GM21723 (cell line): ENCODE measurements around the gene CYTH4.
"Not testable (repeated sequence)": the region's sequence is repeated elsewhere in the genome, so short reads cannot be mapped to it uniquely, and the experiment has no call there.

Experiments used
- ATAC-seq: cut with Tn5 transposase; IDR thresholded peaks from one replicate; pipeline ENCODE4 v1.9.1; 2021; ENCODE audit warnings: mild to moderate bottlenecking, moderate library complexity; ENCODE audit not compliant: unreplicated experiment

Gene CYTH4

GRCh38 chr22:37248251-37248650 lies 34.1 kb upstream of the CYTH4 start:
- ATAC-seq: no peak

GRCh38 chr22:37249986-37250385 lies 32.3 kb upstream of the CYTH4 start:
- ATAC-seq: no peak

- not testable (repeated sequence) for ATAC-seq
These were observed 30.5 kb upstream of the CYTH4 start for GRCh38 chr22:37251836-37252235.

DNA sequence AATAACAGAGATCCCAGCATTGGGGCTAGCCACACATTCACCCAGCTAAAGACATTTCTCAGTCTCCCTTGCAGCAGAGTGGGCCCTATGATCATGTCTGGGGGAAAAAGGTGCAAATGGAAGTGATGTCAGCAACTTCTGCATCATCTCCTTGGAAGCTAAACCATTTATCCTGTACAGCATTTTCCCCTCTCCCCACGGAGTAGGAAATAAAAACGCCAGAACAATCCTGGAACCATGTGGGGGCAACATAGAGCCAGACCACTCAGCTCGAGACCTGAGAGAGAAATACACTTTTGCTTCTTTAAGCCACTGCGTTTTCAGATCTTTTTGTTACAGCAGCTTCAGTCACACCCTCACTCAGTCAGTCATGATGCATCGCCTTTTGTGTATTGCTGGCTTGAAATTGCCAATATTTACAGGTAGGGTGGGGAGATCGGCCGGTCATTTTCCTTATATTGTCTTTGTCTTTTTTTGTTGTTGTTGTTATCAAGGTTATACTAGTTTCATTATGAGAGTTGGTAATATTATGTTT lies 29.1 kb upstream of the CYTH4 start:
- no peak for ATAC-seq

DNA sequence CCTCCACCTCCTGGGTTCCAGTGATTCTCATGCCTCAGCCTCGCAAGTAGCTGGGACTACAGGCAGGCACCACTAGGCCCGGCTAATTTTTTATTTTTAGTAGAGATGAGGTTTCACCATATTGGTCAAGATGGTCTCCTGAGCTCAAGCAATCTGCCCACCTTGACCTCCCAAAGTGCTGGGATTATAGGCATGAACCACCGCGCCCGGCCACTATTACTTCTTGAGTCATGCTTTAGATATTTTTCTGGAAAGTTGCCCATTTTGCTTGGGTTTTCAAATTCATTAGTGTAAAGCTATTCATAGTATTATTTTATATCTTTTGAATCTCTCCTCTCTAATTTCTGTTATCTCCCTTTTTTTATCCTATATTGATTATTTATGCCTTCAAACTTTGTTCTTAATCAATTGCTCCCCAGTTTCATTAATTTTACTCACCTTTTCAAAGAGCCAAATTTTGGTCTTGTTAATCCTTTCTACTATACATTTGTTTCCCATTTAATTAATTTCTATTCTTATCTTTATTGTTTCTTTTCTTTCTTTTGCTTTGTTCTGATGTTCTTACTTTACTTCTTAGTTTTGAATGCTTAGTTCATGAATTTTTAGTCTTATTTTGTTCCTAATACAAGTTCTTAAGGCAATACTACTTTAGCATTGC lies 28.0 kb upstream of the CYTH4 start:
- ATAC-seq: no peak

GRCh38 chr22:37254867-37255233 lies 27.5 kb upstream of the CYTH4 start:
- no peak for ATAC-seq

GRCh38 chr22:37255558-37256006 lies 26.7 kb upstream of the CYTH4 start:
- ATAC-seq: no peak

DNA sequence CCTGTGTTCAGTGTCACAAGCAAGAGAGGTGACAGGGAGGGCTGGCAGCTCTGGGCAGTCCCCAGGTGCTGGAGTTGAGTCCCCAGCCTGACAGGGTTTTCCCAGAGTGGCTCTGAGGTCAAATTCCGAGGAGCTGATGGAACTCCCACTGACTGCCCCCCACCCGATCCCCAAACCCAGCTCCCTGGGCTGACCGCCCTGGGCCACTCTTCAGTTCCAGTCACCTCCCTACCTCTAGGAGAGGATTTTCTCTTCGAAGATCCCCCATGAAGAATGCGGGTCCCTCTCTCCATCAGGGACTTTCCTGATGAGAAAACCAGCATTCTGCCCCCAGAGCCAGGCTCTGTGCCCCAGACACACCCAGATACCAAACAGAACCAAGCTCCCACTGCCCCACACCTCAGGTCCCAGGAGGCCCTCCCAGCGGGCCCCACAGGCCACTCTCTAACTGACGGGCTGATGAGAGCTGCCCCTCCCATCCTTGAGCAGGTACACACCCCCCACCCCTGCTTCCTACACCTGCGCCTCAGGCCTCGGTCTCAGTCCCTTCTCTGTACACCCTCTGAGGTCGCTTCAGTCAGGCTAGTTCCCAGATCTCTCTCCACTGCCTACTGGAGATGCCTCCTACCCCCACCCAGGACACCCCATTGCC lies 26.1 kb upstream of the CYTH4 start:
- ATAC-seq: no peak

DNA sequence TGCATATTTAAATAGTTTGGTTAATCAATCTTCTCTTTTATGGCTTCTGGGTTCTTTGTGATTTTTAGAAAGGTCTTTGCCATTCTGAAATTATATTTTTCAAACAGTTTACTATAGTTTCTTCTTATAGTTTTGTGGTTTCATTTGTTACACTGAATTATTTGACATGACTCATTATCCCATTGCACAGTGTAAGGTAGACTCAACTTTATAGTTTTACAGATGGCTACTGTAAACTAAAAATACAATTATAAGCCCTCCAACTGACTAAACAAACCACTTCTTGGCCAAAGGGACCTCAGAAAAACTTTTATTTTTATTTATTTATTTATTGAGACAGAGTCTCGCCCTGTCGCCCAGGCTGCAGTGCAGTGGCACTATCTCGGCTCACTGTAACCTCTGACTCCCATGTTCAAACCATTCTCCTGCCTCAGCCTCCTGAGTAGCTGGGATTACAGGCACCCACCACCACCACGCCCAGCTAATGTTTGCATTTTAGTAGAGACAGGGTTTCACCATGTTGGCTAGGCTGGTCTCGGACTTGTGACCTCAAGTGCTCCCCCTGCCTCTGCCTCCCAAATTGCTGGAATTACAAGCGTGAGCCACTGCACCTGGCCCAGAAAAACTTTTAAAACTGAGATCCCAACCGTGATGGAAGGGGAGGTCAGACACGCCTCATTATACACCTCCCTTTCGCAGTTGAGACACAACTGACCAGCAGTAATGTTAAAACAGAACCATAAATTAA lies 24.1 kb upstream of the CYTH4 start:
- ATAC-seq: no peak

DNA sequence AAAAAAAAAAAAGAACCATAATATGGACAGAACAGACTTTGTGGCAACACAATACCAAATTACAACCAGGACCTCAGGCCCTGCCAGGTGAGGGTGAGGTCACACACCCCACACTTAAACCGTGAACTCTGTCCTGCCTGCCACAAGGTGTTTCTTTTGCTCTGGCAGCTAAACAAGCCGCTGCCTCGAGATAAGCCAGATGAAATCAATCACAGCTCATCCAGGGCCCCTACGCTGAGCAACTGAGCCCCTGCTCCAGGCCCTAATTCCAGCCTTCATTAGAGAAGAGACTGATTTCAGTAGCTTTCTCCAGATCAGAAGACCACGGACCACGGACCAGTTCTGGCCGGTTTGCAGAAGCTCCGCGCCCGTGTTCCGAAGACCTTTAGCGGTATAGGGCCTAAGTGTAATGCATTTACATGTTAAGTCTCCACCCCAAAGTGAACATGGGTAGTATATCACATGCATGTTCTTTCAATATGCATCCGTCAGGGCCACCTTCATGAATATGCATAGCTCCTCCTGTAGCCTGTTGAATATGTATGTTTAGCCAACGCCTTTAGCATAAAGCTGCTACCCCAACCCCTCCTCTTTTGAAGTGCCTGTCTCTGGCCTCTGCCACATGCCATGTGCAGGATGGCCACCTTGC lies 23.4 kb upstream of the CYTH4 start:
- no peak for ATAC-seq

DNA sequence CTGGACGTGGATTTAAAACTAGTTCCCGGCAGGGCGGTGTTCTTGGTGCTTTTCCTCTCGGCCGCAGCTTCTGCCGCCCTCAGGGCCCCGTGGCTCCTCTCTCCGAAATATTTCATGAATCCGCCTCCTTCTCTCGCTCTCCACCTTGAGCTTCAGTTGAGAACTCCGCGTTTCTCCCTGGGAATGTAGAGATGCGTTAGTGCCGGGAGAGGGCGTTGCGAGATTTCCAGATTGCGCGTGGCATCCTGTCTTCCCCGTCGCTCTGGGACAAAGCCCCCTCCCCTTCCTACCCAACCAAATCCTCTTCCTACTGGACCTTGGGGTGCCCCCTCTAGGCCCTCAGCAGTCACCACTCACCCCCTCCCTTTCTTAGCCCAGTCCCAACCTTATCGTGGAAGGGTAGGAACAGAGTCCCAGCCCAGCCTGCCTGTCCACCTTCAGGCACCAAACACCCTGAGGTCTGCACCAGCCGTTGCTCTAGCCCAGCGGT lies 22.7 kb upstream of the CYTH4 start:
- ATAC-seq: no peak

GRCh38 chr22:37260155-37260795 lies 22.0 kb upstream of the CYTH4 start:
- ATAC-seq: no peak

- no peak for ATAC-seq
These were observed 21.4 kb upstream of the CYTH4 start for GRCh38 chr22:37260901-37261336.

- no peak for ATAC-seq
These were observed 20.0 kb upstream of the CYTH4 start for GRCh38 chr22:37262346-37262745.

DNA sequence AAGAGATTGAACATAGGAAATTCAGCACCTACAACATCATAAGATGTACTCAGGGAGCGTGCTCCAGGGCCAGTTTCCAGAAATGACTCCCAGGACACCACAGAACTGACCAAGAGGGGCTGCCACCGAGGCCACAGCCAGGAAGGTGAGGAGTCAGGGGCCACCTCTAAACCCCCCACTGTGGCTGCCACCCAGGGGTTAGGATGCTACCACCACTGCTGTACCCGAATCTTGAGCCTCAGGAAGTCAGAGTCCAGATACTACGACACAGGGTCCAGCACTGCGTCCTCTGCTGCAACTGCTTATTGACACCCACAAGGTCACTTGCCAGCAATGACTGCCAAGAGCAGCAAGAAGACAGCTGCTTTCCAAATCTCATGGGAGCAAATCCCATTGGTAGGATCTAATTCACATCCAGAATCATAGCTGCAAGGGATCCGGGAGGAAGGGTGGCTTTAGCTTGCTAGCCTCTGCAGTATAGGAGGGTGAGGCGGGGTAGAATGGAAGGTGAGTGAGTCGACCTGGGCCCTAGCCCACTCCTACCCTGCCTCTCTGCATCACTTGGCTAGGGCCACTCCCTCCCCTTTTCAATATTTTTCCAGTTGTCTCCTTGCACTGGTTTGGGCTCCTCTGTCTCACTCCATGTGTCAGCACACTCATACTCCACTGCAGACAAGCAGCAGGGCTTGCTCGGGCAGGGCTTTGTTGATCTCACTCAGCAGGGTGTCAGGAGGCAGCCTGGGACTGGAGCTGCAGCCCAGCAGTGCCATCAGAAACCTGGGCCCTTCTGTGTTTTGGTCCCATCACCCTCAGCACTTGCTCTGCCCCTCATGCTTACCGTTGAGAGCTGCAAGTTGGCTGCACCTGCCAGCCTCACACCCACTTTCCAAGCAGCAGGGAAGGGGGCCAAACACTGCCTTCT lies 18.1 kb upstream of the CYTH4 start:
- no peak for ATAC-seq

- ATAC-seq: no peak
These were observed 15.7 kb upstream of the CYTH4 start for GRCh38 chr22:37266581-37267134.

DNA sequence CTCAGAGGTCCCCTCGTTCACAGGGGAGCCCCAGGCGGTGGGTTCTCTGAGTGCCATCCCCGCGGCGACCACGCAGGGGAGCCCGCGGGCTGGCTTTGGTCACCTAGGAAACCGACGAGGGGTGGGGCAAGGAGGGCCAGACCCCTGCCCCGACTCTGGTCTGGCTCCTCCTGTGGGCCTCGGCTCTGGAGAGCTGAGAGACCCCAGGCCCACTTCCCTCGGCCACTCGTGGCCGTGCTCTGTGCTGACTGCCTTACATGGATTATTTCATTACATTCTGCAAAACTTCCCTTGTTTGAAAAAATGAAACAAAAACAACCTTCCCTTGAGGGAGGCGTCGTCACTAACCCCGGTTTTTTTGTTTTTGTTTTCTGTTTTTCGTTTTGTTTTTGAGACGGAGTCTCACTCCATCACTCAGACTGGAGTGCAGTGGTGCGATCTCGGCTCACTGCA lies 15.1 kb upstream of the CYTH4 start:
- no peak for ATAC-seq

DNA sequence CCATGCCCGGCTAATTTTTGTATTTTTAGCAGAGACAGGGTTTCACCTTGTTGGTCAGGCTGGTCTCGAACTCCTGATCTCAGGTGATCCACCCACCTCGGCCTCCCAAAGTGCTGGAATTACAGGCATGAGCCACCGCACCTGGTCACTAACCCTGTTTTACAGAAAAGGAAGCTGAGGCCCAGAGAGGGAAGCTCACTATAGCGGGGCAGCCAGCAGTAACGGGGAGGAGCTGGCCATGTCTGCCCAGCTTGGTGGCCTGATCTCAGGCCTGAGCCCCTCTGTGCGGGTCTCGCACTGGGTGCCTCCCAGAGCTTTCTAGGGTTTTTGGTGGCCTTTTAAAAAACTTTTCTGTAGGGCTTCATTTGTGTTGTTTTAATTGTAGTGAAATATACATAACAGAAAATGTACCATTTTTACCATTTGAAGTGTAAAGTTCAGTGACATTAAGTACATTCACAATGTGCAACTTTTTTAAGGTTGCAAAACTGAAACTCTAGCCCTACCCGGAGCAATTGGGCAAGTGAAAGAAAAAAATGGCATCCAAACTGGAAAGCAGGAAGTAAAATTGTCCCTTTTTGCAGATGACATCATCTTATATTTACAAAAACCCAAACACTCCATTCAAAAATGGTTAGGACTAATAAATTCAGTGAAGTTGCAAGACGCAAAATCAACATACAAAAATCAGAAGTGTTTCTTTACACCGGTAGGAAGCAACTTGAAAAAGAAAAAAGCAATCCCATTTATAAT lies 14.5 kb upstream of the CYTH4 start:
- no peak for ATAC-seq
